Stimulated activated CD4-positive, alpha-beta T cell treated with anti-CD3 and anti-CD28 coated beads, Interleukin-1b, Interleukin-23, amount 100 ng/mL, for 24 hours (primary cell): ENCODE data around the gene COL7A1.

Source experiments
- DNase-seq, 4 experiments: peaks; one replicate each; pipeline ENCODE4 v3.0.0-alpha.2; 2020; ENCODE audit warnings: low read depth in 4 of 4, low spot score in 1 of 4

COL7A1 gene

GRCh38 chr3:48595075-48595525, at the start of gene COL7A1:
COL7A1 (minus strand) TSS chr3:48595329; CDS start chr3:48595159, 170 bp downstream.
- DNase-seq, result no peak

- no peak for DNase-seq
These were observed 47.5 kb upstream of the COL7A1 start for GRCh38 chr3:48642605-48643004.

DNA sequence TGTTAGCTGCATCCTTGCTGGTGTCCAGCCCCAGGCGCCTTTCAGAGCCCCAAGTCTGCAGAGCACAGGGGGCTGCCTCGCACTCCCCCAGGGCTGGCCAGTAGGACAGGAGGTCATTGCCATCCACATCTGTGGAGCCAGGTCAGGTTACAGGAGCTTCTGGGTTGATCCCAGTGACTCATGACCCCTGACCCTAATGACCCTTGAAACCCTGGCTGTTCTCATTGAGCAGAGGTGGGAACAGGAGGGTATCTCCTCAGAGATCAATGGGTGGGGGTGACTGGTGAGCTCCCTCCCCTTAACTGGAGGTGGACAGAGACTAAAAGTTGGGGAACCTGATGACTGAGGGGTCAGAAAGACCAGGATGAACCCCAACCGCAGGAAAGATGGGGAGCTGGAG, 46.3 kb upstream of the COL7A1 start:
- no peak for DNase-seq

DNA sequence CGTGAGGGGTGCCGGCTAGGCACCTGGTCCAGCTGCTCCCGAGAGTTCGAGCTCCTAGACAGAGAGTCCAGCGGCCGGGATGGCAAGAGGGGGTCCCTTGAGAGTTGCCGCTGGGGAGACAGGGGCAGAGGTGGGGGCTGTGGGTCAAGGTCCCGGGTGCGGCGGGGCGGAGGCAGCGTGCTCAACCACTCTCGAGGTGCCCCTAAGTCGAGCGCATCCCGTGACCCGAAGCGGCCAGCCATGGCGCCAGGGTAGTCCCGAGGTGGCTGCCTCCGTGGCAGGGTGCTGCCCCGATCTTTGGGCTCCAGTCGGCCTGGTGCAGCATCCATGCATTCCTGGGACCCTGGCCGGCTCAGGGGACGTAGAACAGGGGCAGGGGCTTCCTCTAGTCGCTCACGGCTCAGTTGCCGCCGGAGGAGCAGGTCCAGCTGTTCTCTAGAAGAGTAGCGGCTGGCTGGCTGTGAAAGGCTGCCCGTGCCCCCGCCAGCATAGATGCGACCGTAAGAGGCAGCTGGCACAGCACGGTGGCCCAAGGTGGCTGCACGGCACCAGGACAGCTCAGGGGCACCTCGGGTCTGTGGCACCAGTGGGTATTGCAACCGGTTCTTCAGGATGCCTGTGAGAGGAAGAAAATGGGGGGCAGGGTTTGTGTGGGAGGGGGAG, 44.9 kb upstream of the COL7A1 start:
- DNase-seq, result no peak

- no peak for DNase-seq
These were observed 42.2 kb upstream of the COL7A1 start for GRCh38 chr3:48637305-48637704.

DNA sequence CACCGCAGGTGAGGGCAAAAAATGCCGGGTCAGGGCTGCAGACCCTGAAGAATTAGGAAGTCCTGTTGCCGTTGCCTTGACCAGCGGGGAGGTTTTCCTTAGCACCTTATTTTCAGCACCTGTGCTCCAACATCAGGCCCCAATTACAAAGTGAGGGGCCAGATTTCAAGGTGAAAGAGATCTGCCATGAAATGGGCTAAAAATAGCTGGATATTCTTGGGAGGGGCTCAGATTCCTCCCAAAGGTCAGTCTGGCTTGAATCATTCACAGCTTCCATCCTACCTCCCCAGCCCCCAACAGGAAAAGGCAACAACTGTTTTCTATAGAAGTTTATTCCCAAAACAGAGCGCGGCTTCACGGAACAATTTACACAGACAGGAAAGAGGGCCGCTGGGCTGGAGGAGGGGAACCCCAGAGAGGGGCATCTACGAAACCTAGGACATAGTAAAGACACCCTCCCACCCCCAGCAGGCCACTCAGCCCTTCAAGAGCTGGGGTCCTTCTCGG, 41.1 kb upstream of the COL7A1 start:
- no peak for DNase-seq

DNA sequence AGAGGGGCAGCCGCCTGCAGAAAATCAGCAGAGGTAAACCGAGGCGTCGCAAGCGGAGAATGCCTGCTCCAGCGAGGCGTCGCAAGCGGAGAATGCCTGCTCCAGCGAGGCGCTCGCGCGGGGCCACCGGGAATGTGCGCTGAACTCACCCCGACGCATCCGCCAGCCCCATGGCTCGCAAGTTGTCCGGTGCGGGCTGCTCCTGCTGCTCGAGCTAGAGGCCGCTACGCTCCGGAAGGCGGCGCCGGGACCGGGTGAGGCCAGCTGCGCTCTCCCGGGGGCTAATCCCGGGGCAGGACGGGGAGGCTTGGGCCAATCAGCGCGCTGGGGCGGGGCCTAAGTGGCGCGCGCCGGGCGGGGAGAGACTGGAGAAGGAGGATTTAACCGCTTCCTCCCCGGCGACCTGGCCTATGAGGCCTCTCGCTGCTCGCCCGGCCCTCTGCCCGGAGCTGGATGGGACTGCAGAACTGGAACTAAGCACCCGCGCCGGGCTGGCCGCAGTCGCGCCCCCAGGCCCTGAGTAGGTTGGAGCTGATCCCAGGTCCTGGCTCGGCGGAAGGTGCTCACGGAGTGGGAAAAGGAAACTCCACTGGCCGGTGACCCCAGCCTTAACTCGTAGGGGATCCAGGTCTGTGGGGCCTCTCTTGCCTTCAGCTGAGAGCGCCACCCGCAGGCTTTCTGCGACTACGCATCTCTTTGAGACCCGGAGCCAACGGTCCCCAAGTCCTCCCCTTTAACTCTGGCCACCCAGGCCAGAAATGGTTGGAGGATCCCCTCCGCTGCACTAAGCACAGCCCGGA, 40.3 kb upstream of the COL7A1 start, which contains the start of gene SLC26A6:
TSS of gene SLC26A6 (minus strand) at position 240 of the 800 bp plus-strand sequence. CDS start at position 172, 68 bp downstream.
- DNase-seq, result peak; percentile 80 to 95 (median 86)

GRCh38 chr3:48634661-48635221, 39.6 kb upstream of the COL7A1 start:
- DNase-seq, result peak in 2 of 4 experiments; percentile 42 to 60

- DNase-seq, result no peak
These were observed 38.6 kb upstream of the COL7A1 start for GRCh38 chr3:48633743-48634142.

DNA sequence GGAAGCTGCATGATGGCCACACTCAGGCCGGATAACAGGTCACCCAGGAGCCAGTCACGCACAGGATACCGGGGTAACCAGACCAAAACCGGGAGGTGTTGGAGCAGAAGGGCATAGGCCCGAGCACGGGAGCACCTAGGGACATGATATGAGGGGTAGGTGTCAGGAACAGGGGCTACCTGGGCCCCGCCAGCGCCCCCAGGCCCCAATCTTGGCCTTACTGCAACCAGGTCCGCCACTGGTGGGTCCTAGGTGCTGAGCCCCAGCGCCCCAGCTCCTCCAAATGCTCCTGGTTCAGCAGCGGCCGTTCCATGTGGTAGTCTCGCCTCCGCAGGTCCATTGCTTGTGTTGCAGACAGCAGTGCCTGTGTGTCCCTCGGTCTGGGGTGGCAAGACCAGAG, 38.1 kb upstream of the COL7A1 start:
- DNase-seq, result no peak

- DNase-seq, result no peak
These were observed 36.7 kb upstream of the COL7A1 start for GRCh38 chr3:48631516-48632448.

- no peak for DNase-seq
These were observed 35.7 kb upstream of the COL7A1 start for GRCh38 chr3:48630833-48631232.

- DNase-seq, result no peak
These were observed 35.3 kb upstream of the COL7A1 start for GRCh38 chr3:48630407-48630806.

DNA sequence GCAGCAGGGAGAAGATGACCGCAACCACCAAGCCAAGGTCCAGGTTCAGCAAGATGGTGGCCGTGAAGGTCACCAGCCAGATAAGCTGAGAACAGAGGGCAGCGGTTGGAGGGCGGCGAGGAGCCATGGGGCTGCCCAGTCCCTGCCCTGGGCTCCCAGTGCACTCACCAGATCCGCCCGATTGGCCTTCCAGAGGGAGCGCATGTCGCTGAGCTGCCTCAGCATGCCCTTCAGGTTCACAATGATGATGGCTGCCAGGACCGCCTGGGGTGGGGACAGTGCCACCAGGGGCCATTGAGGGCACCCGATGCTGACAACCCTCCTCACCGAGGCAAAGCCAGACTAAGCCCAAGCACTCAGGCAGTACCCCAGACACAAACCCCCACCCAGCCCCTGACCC, 34.8 kb upstream of the COL7A1 start:
- no peak for DNase-seq

DNA sequence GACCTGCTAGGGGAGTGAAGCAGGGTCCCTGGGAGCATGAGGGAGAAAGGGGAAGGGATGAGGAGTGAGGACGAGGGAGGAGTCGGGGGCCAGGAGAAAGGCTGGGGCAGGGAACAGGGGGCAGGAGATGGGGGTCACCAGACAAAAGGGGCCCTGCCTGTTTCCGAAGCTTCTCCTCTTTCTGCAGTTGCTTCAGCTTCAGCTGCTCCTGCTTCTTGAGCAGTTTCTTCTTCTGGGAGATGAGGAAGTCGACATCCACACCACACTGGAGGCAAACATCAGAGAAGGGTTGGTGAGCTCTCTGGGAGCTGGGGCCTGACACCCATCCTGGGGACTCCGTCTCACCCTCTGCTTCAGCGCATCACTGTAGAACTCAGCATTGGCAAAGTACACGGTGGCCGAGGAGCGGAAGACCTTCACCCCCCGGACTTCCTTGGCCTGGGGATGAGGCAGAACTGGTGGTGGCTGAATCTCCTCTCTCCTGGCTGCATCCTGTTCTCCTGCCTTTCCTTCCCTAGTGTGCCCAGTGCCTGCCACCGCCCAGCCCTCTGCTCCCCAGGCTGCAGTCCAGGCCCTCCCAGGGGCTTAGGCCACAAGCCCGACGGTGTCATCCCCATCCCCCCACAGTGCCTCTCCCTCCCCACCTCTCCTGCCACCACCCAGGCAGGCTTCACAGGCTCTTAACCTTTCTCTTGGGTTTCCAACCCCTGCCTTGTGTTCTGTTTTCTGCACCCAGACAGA, 33.3 kb upstream of the COL7A1 start:
- no peak for DNase-seq

GRCh38 chr3:48625600-48625999, 30.5 kb upstream of the COL7A1 start:
- DNase-seq, result no peak

- DNase-seq, result no peak
These were observed 29.6 kb upstream of the COL7A1 start for GRCh38 chr3:48624767-48625166.

- no peak for DNase-seq
These were observed 28.9 kb upstream of the COL7A1 start for GRCh38 chr3:48623851-48624547.

DNA sequence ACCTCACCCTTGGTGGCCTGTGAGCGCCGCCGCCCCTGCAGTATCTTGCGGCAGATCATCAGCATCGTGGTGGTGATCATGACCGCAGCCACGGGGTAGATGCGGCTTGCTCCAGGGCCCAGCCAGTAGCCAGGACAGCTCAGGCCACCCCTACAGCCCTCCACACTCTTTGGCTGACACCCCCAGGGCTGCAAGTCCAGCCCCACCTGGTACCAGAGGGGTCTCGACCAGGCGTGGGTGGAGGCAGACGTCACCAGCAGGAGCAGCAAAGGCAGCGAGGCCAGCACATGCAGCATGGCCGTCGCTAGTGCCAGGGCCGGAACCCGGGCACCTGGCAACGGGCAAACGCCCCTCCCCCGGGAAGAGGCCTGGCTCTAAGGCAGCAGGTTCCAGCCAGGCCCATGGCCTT, 26.3 kb upstream of the COL7A1 start, which contains the start of gene TMEM89:
TSS of gene TMEM89 (minus strand) at position 309 of the 409 bp plus-strand sequence. CDS start at position 296, 13 bp downstream.
- no peak for DNase-seq
